HL-60 (cell line): ENCODE results near the gene THSD7B.

ENCODE experiments used
- CTCF ChIP-seq: IDR thresholded peaks from one replicate; pipeline ENCODE4 v1.5.1; 2011; ENCODE audit warnings: low read length, control low read depth, inconsistent platforms; ENCODE audit not compliant: insufficient read depth
- REST ChIP-seq: IDR thresholded peaks from 2 replicates; pipeline ENCODE4 v1.6.1; 2012; ENCODE audit warnings: low read depth; ENCODE audit not compliant: insufficient replicate concordance

GRCh38 chr2:137467246-137467862, 702.0 kb downstream of the THSD7B start:
- TF ChIP-seq CTCF: peak; percentile 66
- no peak for TF ChIP-seq REST
